GM19468 (cell line): ENCODE data around the gene XRCC4.

Experiments used
- ATAC-seq: cut with Tn5 transposase; IDR thresholded peaks from one replicate; pipeline ENCODE4 v1.9.1; 2021; ENCODE audit warnings: mild to moderate bottlenecking, moderate library complexity, moderate number of reproducible peaks; ENCODE audit not compliant: unreplicated experiment; ENCODE audit errors: extremely low read depth

The XRCC4 gene

GRCh38 chr5:83169571-83170337, 92.4 kb downstream of the XRCC4 start:
- ATAC-seq = no peak

- no peak for ATAC-seq
Observed at GRCh38 chr5:83172011-83172410, 94.7 kb downstream of the XRCC4 start.

DNA sequence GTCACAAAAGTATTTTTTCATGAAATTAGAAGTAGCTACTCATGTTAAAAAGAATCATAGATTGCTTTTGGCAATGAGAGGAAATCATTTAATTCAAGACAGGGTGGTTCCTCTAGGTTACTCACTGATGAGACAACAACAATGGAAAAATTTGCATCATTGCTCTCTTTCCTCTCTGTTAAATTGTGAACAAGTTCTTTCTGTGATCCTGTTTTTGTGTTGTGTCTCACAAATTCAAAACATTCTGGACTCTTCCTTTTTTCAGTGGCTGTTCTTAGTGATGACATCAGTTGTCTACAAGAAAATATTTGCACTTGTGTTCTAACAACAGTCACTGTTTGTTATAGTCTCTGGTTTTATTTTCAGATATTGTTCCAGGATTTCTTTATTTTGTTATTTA, 95.3 kb downstream of the XRCC4 start:
- ATAC-seq = no peak

- no peak for ATAC-seq
Observed at GRCh38 chr5:83173826-83174225, 96.5 kb downstream of the XRCC4 start.

- ATAC-seq = no peak
Observed at GRCh38 chr5:83177803-83178202, 100.5 kb downstream of the XRCC4 start.

DNA sequence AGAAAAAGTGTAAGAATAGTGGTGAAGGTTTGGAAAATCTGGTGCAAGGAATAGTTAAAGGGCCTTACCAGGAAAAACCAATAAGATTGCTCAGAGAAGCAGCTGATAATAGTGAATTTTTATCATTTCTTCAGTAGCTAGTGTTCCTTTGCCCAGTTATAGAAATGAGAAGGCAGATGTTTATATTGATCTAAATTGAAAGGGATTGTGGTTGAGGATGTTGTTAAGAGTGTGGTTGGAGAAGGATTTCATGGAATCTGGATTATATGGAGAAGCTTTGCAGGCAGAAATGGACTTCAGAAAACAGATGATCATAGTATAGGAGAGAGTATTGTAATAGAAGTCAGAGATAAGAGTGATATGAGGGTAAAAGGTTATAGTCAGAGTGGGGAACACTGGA, 102.6 kb downstream of the XRCC4 start:
- ATAC-seq = no peak

DNA sequence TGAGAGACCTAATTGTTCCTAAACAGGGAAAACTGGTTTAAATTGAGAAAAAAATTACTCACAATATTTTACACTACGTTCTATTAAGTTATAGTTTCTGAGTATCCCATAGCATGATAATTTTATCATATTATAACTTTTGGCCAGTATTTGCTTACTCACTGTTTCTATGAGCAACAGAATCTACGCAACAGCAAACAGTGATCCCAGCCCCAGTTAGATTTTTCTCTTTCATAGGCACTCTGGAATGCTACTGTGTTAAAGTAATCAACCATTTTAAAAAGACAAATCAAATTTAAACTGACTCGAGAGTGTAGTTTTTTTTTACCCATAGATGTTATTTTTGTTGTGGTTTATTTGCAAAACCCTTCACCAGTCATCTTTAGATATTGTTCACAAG, 107.2 kb downstream of the XRCC4 start:
- ATAC-seq = no peak

- no peak for ATAC-seq
Observed at GRCh38 chr5:83192947-83193346, 115.6 kb downstream of the XRCC4 start.

DNA sequence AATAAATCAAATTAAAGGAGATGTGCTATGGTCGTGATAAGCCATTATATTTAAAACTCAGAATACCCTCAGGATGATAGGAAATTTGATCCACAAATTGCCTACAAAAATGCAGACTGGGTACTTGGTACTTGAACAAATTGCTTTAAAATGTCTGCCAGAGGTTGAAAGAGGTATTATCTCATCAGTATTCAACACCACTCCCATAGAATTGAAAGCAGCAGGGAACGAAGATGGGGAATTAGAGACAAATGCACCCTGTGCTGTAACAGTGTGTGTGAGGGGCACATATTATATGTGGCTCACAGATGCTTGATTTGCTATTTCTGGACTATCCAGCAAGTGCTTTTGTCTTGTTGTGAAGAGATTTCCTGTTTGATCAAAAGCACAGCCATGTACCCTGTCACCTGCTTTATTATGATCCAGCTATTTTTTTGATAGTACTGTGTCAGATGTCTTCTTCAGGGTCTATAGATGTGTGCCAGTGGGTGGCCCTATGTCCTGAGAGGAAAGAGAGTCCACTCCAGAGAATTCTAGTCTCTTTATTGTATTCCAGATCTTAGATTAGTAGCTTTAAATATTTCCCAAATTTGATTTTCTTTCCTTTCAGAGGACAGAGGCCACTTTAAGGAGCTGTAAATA, 120.1 kb downstream of the XRCC4 start:
- no peak for ATAC-seq

DNA sequence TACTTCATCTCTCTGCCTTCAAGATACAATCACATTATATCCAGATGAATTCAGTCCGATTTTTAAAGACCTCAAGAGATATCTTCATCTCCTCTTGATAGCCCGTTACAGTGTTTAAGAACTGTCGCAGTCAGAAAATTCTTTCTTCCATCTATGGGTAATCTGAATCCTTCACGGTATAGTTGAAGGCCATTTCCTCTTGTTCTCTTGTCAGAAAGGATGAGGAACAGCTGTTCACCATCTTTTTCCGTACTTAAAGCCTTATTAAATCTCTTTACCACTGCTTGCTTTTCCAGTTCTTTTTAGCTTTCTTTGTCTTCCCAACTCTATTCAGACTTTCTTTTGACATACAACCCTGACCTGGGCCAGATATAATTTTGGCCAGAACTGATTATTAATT, 121.8 kb downstream of the XRCC4 start:
- no peak for ATAC-seq

GRCh38 chr5:83204651-83205050, 127.3 kb downstream of the XRCC4 start:
- ATAC-seq = no peak

DNA sequence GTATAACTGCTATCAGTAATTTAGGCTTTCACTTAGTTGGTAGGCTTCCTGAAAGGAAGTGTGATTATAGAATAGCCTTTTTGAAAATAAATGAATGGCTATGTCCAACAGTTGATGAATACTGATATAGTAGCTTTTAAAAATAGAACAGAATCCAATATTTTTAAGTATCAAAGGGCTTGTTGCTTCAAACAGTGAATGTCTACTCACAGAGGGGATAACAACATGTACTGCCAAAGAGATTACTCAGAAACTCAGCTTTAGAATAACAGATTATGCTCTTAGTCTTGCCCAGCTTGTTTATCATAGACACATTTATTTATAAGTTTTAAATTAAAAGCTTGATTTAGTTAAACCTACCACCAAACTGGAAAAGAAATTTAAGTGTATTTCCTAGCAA, 132.6 kb downstream of the XRCC4 start:
- ATAC-seq = no peak

DNA sequence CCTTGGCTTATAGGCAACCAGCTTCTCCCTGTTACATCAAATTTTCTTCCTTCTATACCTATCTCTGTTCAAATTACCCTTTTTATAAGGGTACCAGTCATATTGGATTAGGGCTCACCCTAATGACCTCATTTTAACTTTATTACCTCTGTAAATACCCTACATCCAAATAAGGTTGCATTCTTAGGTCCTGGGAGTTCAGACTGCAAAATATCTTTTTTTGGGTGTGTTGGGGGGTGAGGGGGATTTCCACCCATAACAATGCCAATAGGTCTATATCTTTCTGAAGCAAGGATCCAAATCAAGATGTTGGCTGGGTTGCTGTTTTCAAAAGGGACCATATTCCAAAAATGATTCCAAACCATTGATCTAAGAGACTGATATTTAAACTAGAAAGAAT, 141.7 kb downstream of the XRCC4 start:
- no peak for ATAC-seq

- ATAC-seq = no peak
Observed at GRCh38 chr5:83219495-83219894, 142.1 kb downstream of the XRCC4 start.

- no peak for ATAC-seq
Observed at GRCh38 chr5:83220331-83220730, 143.0 kb downstream of the XRCC4 start.

DNA sequence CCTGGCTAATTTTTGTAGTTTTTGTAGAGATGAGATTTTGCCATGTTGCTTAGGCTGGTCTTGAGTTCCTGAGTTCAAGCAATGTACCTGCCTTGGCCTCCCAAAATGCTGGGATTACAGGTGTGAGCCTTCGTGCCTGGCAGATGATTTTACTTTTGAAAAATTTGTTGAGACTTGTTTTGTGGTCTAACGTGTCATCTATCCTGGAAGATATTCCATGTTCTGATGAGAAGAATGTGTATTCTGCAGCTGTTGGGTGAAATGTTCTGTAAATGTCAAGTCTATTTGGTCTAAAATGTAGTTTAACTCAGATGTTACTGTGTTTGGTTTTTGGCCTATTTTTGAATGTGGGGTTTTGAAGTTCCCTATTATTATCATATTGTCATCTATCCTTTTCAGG, 145.6 kb downstream of the XRCC4 start:
- no peak for ATAC-seq

GRCh38 chr5:83227611-83228010, 150.3 kb downstream of the XRCC4 start:
- no peak for ATAC-seq

- no peak for ATAC-seq
Observed at GRCh38 chr5:83230511-83230910, 153.2 kb downstream of the XRCC4 start.

DNA sequence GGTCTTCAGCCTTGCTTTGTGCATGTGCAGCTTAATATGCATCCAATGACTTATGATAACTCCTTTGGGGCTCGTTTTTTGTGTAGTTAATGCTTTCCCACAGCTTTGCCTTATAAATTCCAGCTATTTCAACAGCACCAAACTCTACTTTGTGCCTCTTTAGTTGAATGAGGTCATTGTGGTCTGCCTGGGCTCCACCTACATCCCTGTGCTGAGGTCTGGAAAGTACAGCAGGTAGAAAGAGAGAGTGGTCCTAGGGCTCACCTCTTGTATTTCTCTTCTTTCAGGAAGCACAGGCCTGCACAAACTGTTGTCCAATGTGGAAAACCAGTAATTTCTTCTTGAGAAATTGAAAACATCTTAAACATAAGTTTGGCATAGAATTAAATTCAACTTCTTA, 167.2 kb downstream of the XRCC4 start:
- ATAC-seq = no peak

GRCh38 chr5:83245037-83245436, 167.7 kb downstream of the XRCC4 start:
- no peak for ATAC-seq

DNA sequence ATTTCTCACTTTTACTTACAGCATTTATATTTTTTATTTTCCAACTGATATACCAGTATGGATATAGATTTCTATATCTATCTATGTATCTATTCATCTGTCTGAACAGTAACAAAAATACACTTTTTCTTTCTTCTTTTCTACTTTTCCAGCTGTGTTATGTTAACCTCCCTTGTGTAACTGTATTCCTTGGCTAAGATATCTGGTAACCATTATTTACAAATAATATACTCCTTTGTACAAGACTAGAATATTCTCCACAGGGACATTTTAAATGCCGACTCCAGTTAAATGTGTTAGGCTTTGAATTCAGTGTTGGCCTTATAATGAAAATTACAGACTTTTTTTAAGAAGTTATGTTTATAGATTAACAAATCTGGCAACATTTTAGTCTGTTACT, 168.7 kb downstream of the XRCC4 start:
- no peak for ATAC-seq

- no peak for ATAC-seq
Observed at GRCh38 chr5:83249156-83249555, 171.8 kb downstream of the XRCC4 start.
